ENCODE measurements around the gene ADORA2A. TPM values are rescaled to one million over a fixed set of nuclear protein-coding genes. Genes with fewer than 3 reads are reported as not detected.

The ADORA2A gene
- total and polyA plus RNA-seq, 2 experiments from 2014 or later = 0.54 to 0.64 TPM

GRCh38 chr22:24390156-24390555 is 37.2 kb upstream of the ADORA2A start:
- H4K20me1 ChIP-seq (ENCODE audit: insufficient read depth) = no peaks in the 10 kb centered on the region
- no peaks in the 10 kb centered on the region for H3K9me2 ChIP-seq (ENCODE audit: insufficient read depth)
- in situ Hi-C loops (cut with MboI) = no loop called here
- TF ChIP-seq EZH2phosphoT487 (IDR thresholded peaks at IDR 0.05; ENCODE audit: insufficient read depth, low read depth) (no peak), EZH2 (IDR thresholded peaks at IDR 0.05; ENCODE audit: insufficient read depth, poor library complexity, severe bottlenecking) (no peak)
- no peak overlapping the region for H2AFZ ChIP-seq
- WGBS, 2 experiments (ENCODE audit: low coverage in 1 of 2, low lambda C conversion rate in 2 of 2, missing lambda C conversion rate in 2 of 2) = 96% methylated on average over 2 of the region's 2 CpGs
- no peak for DNase-seq
- H3K27ac ChIP-seq = peak overlapping the region; percentile 10; the same call in 1 of the 2 replicates
- peaks cover 53% of the 10 kb centered on the region for H3F3A ChIP-seq (ENCODE audit: insufficient read depth)
- H3K27me3 ChIP-seq (replicated peaks; ENCODE audit: insufficient read depth) = no peaks in the 10 kb centered on the region
- H3K36me3 ChIP-seq (ENCODE audit: low read depth) = no peaks in the 10 kb centered on the region
- H3K4me1 ChIP-seq (ENCODE audit: insufficient read depth) = peaks cover 34% of the 10 kb centered on the region
- H3K4me3 ChIP-seq = no peak overlapping the region
- peak overlapping the region; percentile 29 for H3K4me2 ChIP-seq (ENCODE audit: unreplicated experiment)
- H3K9ac ChIP-seq = no peak overlapping the region
- no peaks in the 10 kb centered on the region for H3K9me3 ChIP-seq (ENCODE audit: low read depth)
- H3K79me2 ChIP-seq (ENCODE audit: insufficient read depth) = peaks cover 6% of the 10 kb centered on the region; the same call in 1 of the 2 replicates

DNA sequence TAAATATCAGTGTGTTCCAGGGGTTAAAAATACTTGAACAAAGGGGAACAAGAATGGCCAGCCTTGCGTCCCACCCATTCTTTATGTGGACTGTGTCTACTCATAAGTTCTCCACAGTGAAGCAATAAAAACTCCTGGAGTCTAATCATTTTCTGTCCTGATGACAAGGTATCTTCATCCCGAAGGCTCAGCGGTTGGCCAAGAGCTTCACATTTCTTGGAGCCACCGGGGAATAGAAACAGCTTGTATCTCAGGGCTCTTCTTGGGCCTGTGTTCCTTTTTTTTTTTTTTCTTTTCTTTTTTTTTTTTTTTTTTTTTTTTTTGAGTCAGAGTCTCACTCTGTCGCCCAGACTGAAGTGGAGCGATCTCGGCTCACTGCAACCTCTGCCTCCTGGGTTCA is 36.8 kb upstream of the ADORA2A start:
- Histone ChIP-seq H3K27me3 (replicated peaks; ENCODE audit: insufficient read depth) (no peaks in the 10 kb centered on the region), H3K4me3 (no peak overlapping the region), H3K4me1 (ENCODE audit: insufficient read depth) (peaks cover 34% of the 10 kb centered on the region), H2AFZ (no peak overlapping the region), H3K27ac (peak overlapping the region; percentile 10; the same call in 1 of the 2 replicates), H3K36me3 (ENCODE audit: low read depth) (no peaks in the 10 kb centered on the region), H3K9ac (no peak overlapping the region), H4K20me1 (ENCODE audit: insufficient read depth) (no peaks in the 10 kb centered on the region), H3K9me3 (ENCODE audit: low read depth) (no peaks in the 10 kb centered on the region), H3F3A (ENCODE audit: insufficient read depth) (peaks cover 53% of the 10 kb centered on the region), H3K9me2 (ENCODE audit: insufficient read depth) (no peaks in the 10 kb centered on the region), H3K4me2 (ENCODE audit: unreplicated experiment) (peak overlapping the region; percentile 63), H3K79me2 (ENCODE audit: insufficient read depth) (peaks cover 9% of the 10 kb centered on the region; the same call in 1 of the 2 replicates)
- in situ Hi-C loops (cut with MboI) = no loop called here
- TF ChIP-seq EZH2 (IDR thresholded peaks at IDR 0.05; ENCODE audit: insufficient read depth, poor library complexity, severe bottlenecking) (no peak), EZH2phosphoT487 (IDR thresholded peaks at IDR 0.05; ENCODE audit: insufficient read depth, low read depth) (no peak)
- WGBS, 2 experiments (ENCODE audit: low coverage in 1 of 2, low lambda C conversion rate in 2 of 2, missing lambda C conversion rate in 2 of 2) = 26 to 28% methylated on average over 7 of the region's 7 CpGs
- peak; percentile 81 for DNase-seq

DNA sequence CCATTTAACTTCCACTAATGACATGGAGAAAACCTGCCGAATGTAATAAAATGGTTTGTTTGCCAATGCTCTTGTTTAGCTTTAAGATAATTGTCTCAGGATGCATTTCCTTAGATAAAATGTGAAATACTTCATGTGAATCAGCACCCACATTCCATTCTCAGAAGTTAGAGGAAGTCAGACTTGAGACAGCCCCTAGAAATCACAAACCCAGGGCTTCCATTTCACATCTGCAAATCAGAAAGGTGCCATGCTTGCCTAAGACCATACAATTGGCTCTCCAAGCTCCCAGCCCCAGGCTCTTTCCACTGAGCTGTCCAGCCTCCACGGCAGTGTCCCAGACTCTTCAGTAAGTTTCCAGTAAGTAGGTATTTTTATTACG is 35.6 kb upstream of the ADORA2A start:
- in situ Hi-C loops (cut with MboI) = no loop called here
- peak overlapping the region; percentile 59 for H3K27ac ChIP-seq

DNA sequence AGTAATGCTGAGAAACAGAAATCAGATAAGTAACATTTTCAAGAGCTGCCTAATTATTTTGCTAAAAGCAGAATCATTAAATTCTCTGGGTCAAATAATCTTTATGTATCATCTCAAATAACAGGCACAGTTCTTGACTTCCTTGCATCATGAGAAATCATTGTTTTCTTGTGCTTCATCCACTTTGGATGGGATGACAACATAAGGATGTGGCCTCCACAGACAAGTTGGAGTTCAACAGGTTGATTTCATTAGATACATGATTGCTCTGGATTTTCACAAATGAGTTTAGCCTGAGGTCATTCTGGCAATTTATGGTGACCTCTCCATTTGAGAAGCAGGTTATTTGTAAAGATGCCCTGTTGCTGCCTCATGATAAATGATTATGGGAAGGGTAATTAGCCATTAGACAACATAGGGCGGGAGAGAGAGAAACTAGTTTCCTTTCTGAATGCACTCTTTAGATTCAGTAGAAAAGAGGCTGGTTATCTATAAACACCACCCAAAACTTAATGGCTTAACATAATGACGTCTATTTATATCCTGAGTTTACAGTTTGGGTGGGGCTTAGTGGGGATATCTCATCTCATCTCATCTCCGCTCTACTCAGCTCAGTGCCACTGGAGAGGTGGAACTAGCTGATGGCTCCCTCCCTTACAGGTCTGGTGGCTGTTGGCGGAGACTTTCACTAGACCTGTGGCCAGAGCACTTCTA is 35.0 kb upstream of the ADORA2A start:
- Histone ChIP-seq H3K27me3 (replicated peaks; ENCODE audit: insufficient read depth) (no peaks in the 10 kb centered on the region), H4K20me1 (ENCODE audit: insufficient read depth) (no peaks in the 10 kb centered on the region), H3K9me3 (ENCODE audit: low read depth) (no peaks in the 10 kb centered on the region), H2AFZ (no peak overlapping the region), H3K4me2 (ENCODE audit: unreplicated experiment) (peak overlapping the region; percentile 63), H3F3A (ENCODE audit: insufficient read depth) (peaks cover 43% of the 10 kb centered on the region), H3K9ac (no peak overlapping the region), H3K4me3 (no peak overlapping the region), H3K4me1 (ENCODE audit: insufficient read depth) (peaks cover 34% of the 10 kb centered on the region), H3K27ac (peak overlapping the region; percentile 59), H3K9me2 (ENCODE audit: insufficient read depth) (no peaks in the 10 kb centered on the region), H3K36me3 (ENCODE audit: low read depth) (peaks cover 18% of the 10 kb centered on the region; the same call in 1 of the 2 replicates), H3K79me2 (ENCODE audit: insufficient read depth) (peaks cover 9% of the 10 kb centered on the region; the same call in 1 of the 2 replicates)
- DNase-seq = peak; percentile 56
- in situ Hi-C loops (cut with MboI) = no loop called here
- 86 to 91% methylated on average over 4 of the region's 4 CpGs for WGBS, 2 experiments (ENCODE audit: low coverage in 1 of 2, low lambda C conversion rate in 2 of 2, missing lambda C conversion rate in 2 of 2)
- no peak for TF ChIP-seq EZH2 (IDR thresholded peaks at IDR 0.05; ENCODE audit: insufficient read depth, poor library complexity, severe bottlenecking)
- no peak for TF ChIP-seq EZH2phosphoT487 (IDR thresholded peaks at IDR 0.05; ENCODE audit: insufficient read depth, low read depth)

More for the DNA sequence above, 35.6 kb upstream of the ADORA2A start:
- Histone ChIP-seq H3K79me2 (ENCODE audit: insufficient read depth) (peaks cover 9% of the 10 kb centered on the region; the same call in 1 of the 2 replicates), H2AFZ (no peak overlapping the region), H3K27me3 (replicated peaks; ENCODE audit: insufficient read depth) (no peaks in the 10 kb centered on the region), H3K9ac (no peak overlapping the region), H3K4me3 (no peak overlapping the region), H4K20me1 (ENCODE audit: insufficient read depth) (no peaks in the 10 kb centered on the region), H3F3A (ENCODE audit: insufficient read depth) (peaks cover 48% of the 10 kb centered on the region), H3K36me3 (ENCODE audit: low read depth) (peaks cover 12% of the 10 kb centered on the region; the same call in 1 of the 2 replicates), H3K4me2 (ENCODE audit: unreplicated experiment) (peak overlapping the region; percentile 63), H3K4me1 (ENCODE audit: insufficient read depth) (peaks cover 34% of the 10 kb centered on the region), H3K9me2 (ENCODE audit: insufficient read depth) (no peaks in the 10 kb centered on the region), H3K9me3 (ENCODE audit: low read depth) (no peaks in the 10 kb centered on the region)
- DNase-seq = peak; percentile 79
- 10 to 21% methylated on average over 3 of the region's 3 CpGs for WGBS, 2 experiments (ENCODE audit: low coverage in 1 of 2, low lambda C conversion rate in 2 of 2, missing lambda C conversion rate in 2 of 2)
- TF ChIP-seq EZH2 (IDR thresholded peaks at IDR 0.05; ENCODE audit: insufficient read depth, poor library complexity, severe bottlenecking) (no peak), EZH2phosphoT487 (IDR thresholded peaks at IDR 0.05; ENCODE audit: insufficient read depth, low read depth) (no peak)
